H1 (cell line): ENCODE measurements around the gene PRCD. TPM values are rescaled to one million over a fixed set of nuclear protein-coding genes. Genes with fewer than 3 reads are reported as not detected.

Experiments
- ATF2 ChIP-seq: IDR thresholded peaks from 2 replicates; pipeline ENCODE4 v1.6.1; 2012; ENCODE audit warnings: low read length, inconsistent platforms
- CHD7 ChIP-seq: fragments of 300-600 bp; sonication (generic); IDR thresholded peaks from 2 replicates; pipeline ENCODE4 v1.7.1; 2012; ENCODE audit warnings: low read length, moderate library complexity, mild to moderate bottlenecking, inconsistent platforms; ENCODE audit not compliant: insufficient replicate concordance
- EZH2 ChIP-seq: fragments of 200-600 bp; sonication (generic); IDR thresholded peaks from 2 replicates; pipeline ENCODE4 v1.7.1; 2012; ENCODE audit warnings: low read depth, mild to moderate bottlenecking, moderate library complexity, low read length, inconsistent platforms; ENCODE audit not compliant: severe bottlenecking
- PHF8 ChIP-seq: fragments of 200-600 bp; sonication (generic); conservative IDR thresholded peaks from 2 replicates; pipeline ENCODE4 v1.7.1; 2012; ENCODE audit warnings: low read depth, mild to moderate bottlenecking, inconsistent platforms, low read length, moderate library complexity
- SIN3A ChIP-seq, 2 experiments: IDR thresholded peaks in 1 of 2; conservative IDR thresholded peaks in 1 of 2; 2 replicates each; pipeline ENCODE4 v1.6.1; 2011 to 2012; ENCODE audit warnings: low read length in 2 of 2, improper control_type of control experiment in 1 of 2, low read depth in 1 of 2, mild to moderate bottlenecking in 1 of 2
- TBP ChIP-seq: IDR thresholded peaks from 2 replicates; pipeline ENCODE4 v1.6.1; 2011; ENCODE audit warnings: low read depth, low read length, improper control_type of control experiment
- TCF12 ChIP-seq: IDR thresholded peaks from 2 replicates; pipeline ENCODE4 v1.6.1; 2011; ENCODE audit warnings: low read depth, mild to moderate bottlenecking, low read length
- polyA plus RNA-seq, 7 experiments: library from polyadenylated mRNA; depleted of rRNA in 3 of 7; stranded (reverse) in 5 of 7; unstranded in 2 of 7; fragments of >200 nt in 5 of 7; fragments of 200-250 nt in 2 of 7; gene quantifications; 1 replicate in 5 of 7; 2 replicates in 1 of 7; 4 replicates in 1 of 7; pipeline versions ENCODE4 v1.2.1 to v1.2.3, GENCODE V29; 2011 to 2013; ENCODE audit warnings: missing spikeins in 2 of 7, mixed read lengths in 2 of 7
- total RNA-seq: library from RNA; stranded (reverse); fragmentation: NEBNext Ultra II Directional; extraction: Animal tissue kit (Norgen Biotek cat#: 25700); gene quantifications from 2 replicates; pipeline ENCODE4 v1.2.1, GENCODE V29; 2021

The PRCD gene
- total and polyA plus RNA-seq, 2 of the 8 experiments (the other 6 are each of a cell fraction or from before 2014, with no cell fraction given) = 0.77 to 2.1 TPM

DNA sequence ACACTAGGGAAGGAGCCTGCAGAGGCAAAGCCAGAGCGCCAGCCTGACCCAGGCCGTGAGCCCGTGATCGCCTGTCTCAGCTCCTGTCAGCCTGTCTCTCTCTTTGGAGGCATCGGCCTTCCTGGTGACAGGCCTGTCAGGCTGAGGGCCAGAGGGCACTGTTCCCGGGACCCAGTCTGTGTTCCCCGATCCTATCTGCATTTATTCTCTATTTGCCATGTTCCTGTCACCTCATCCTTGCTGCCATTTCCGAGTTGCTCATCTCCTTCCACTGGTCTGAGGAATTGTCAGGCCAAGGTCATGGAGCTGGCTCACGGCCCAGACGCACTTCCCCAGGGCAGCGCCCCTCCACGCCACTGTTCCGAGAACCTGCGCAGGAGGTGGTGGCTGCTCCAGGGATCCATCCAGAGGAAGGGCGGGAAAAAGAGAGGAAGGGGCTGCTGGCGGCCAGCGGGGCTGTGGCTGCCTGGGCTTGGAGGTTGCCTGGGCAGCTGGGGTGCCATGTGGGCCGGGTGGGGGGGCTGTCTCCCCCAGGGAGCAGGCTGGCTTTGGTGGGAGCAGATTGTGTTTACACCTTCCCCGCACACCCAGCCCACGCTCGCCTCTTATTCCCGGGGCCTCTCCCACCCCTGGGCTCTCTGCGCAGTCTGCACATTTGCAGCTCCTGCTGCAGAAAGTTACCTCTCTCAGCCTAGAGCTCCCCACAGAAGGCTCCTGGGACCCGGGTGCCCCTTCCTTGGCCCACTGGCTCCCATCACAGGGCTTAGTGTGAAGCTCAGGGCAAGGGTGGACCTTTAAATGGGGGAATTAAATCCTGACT, 4.9 kb downstream of the PRCD start (continued):
- TF ChIP-seq PHF8 (no peak), SIN3A (conservative IDR thresholded peaks at IDR 0.05 in 1 of 2, IDR thresholded peaks at IDR 0.05 in 1 of 2; ENCODE audit: low read depth in 1 of 2, low read length in 2 of 2) (no peak), ATF2 (no peak), TCF12 (no peak), CHD7 (no peak), EZH2 (no peak), TBP (no peak)
